T-helper 22 cell (primary cell): Measurements from ENCODE around the gene RBM44.
"Not testable (repeated sequence)": the region's sequence is repeated elsewhere in the genome, so short reads cannot be mapped to it uniquely, and the experiment has no call there.

ENCODE experiments used
- DNase-seq: peaks from one replicate; pipeline ENCODE4 v3.0.0-alpha.2; 2020; ENCODE audit warnings: low read depth

RBM44 gene

DNA sequence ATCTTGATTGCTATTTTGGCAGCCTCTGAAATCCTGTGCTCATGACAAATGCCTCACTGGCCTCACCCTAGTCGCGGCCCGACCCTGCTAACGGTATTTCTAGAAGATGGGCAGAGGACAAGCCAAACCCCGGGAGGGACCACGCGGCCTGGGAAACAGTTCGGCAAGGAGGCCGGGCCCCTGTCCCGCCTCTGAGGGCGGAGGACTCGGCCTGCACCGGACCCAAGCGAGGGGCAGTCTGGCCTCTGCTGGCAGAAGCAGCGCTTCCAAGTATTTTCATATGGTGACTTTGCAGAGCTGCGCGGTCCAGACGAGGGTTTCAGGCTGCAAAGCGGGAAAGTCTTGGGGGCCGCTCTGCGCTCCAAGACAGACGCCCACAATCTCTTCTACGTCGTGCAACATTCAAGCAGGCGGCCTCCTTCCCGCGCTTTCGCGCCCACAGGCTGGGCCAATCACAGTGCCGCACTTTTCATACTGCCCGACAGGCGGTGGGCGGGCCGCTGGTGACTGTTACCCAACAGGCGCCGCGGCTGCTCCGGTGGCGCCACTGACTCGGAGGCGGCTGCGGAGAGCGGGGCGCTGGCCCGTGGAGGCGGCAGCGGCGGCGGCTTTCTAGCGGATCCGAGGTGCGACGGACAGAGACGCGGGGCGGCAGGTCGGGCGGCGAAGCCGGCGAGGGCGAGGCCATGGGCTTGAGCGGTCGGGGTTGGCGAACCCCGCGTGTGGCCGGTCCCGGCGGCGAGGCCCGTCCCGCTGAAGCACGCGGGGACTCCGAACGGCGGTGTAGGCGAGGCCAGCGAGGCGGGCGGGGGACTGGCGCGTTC is at the start of gene RBM44:
Gene RBM44 (plus strand): TSS at position 544 of the 824 bp plus-strand sequence. CDS start 14,831 bp downstream, outside the sequence.
- no peak for DNase-seq

DNA sequence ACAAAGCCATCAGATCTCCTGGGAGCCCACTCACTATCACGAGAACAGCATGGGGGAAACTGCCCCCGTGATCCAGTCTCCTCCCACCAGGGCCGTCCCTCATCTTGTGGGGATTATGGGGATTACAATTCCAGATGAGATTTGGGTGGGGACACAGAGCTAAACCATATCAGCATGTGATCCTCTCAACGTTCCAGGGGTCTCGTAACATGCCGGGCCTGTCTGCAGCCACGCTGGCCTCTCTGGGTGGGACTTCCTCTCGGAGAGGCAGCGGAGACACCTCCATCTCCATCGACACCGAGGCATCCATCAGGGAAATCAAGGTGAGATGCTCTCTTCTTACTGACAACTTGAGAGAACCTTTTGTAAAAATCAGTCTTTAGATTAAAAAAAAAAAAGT is 49.6 kb upstream of the RBM44 start:
- DNase-seq: no peak

DNA sequence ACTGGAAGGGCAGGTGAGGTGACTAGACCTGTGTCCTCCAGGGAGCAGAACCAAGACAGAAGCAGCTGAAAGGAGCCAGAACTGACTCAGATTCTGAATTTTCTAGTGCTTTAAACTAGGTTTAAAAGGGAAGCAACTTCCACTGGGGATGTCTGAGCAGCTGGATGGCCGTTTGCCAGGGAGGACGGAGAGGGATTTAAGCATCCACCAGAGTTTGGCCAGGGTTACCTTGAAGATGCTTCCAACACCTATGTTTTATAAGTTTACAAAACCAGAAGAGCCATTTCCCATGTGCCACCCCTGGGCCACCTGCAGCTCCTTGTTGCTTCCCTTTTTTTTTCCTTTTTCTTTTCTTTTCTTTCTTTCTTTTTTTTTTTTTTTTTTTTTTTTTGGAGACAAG is 48.6 kb upstream of the RBM44 start:
- DNase-seq: no peak

DNA sequence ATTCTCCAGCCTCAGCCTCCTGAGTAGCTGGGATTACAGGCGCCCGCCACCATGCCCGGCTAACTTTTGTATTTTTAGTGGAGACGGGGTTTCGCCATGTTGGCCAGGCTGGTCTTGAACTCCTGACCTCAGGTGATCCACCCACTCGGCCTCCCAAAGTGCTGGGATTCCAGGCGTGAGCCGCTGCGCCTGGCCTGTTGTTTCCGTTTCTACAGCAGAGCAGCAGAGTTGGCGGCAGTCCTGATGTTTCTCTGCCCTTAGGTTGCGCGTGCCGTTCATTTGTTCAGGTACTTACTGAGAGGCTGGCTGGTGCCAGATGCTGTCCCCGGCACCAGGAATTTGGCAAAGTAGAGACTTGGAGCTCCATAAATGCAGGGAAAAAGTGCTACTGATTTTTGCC is 48.1 kb upstream of the RBM44 start:
- DNase-seq: not testable (repeated sequence)

DNA sequence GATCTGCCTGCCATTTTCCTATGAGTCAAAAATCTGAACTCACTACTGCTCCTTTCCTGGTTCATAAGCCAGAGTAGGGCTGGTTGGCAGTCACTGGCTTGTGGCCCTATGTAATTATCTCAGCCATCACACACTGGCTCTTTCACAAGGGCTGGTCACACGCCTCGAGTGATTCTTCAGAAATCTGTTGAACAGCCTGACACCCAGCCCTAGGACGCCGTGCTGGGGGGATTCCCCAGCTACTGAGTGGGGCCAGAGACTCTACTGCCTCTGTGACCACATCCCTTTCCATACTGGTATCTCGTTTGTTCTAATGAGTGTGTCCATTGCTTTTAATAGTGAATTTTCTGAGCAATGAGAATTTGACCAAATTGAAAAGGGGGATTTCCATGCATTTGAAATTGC is 45.8 kb upstream of the RBM44 start:
- no peak for DNase-seq

DNA sequence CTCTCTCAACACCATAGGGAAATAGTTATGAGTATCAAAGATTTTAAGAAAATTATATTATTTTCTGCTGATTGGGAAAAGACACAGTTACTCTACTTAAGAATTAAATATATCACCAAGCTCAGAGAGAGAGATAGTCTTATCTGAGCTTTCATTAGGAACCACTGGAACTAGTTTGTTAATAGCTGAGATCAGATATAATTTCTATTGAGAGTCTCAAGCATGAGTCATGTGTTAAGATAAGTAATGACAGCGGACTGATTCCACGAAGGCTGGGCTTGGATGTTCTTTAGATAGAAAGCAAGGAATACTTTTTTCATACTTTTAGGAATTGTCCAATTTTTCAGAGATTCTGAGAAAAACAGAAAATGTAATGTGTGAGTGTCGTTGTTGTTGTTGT is 44.4 kb upstream of the RBM44 start:
- DNase-seq: no peak

DNA sequence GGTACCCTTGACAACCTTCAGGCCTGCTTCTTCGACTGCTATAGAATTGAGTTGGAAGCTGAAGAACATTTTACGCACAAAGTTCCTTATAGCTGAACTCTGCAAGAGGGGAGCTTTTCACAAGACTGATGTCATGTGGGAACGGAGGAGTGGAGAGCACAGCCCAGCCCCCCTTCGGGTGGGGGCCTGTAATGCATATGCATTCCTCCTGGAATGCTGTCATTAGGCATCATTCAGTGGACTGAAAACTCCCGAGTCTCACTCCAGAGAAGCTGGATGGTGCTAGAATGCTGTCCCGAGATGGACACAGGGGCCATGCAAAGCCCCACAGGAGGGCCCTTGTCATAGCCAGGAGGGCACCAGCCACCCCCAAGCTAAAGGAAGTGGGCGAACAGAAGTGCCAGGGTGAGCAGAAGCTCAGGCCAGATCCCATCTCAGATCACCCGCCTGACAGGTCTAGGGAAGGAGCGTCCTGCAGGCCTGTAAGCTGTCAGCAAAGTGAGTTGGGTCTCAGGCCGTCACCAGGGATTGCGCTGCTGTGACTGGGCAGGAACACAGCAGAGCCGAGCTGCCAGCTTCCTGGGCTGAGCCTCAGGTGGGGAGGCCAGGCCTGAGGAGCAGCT is 43.8 kb upstream of the RBM44 start:
- no peak for DNase-seq

DNA sequence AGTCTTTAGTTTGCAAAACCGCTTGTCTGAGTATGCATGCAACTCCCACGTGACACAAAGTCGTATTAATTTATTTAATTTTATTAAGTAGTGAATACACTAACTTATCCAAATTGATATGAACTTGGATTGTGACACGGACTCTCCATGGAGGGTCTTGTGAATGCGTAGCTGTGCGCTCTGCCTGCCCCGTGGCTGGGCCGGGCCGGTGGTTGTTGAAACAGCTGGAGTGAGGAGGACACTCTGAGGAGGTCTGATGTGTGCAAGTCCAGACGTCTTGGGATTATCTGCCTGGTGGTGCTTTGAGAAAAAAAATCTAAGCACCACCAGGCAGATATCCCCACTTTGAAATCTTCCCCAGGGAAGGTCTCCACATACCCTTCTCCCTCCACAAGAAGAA is 41.0 kb upstream of the RBM44 start:
- no peak for DNase-seq

DNA sequence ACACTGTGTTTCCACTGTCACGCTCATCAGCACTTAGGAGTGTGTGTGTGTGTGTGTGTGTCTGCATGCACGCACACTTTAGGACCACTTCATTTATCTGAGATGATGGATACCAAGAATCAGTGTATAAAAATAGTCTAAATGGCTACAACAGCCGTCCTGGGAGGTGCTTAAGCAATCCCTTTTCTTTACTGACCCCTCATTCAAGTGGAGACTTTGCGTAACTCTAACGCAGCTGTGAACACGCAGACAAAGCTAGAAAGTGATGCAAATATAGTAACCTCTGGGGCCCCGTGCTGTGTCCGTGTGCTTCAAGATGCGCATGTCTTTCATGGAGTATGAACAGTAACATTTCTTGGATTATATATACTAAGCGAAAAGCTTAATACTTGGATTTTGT is 40.4 kb upstream of the RBM44 start:
- no peak for DNase-seq

DNA sequence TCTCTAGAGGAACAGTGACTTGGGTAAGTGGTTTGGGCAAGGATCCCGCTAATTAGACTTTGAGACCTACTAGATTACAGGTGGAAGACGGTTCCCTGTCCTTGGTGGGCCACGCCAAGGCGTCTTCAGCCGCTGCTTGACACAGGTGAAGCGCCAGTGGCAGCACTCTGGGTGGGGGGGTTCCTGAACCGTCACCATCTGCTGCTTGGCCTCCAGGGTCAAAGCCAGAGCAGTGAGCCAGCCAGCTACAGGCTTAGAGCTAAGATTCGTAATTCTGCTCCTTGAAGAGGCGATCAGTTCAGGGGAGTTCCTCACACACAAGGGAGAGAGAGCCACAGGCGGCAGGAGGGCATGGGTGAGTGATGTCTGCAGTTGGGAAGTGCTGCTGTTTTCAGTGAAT is 39.4 kb upstream of the RBM44 start:
- no peak for DNase-seq

DNA sequence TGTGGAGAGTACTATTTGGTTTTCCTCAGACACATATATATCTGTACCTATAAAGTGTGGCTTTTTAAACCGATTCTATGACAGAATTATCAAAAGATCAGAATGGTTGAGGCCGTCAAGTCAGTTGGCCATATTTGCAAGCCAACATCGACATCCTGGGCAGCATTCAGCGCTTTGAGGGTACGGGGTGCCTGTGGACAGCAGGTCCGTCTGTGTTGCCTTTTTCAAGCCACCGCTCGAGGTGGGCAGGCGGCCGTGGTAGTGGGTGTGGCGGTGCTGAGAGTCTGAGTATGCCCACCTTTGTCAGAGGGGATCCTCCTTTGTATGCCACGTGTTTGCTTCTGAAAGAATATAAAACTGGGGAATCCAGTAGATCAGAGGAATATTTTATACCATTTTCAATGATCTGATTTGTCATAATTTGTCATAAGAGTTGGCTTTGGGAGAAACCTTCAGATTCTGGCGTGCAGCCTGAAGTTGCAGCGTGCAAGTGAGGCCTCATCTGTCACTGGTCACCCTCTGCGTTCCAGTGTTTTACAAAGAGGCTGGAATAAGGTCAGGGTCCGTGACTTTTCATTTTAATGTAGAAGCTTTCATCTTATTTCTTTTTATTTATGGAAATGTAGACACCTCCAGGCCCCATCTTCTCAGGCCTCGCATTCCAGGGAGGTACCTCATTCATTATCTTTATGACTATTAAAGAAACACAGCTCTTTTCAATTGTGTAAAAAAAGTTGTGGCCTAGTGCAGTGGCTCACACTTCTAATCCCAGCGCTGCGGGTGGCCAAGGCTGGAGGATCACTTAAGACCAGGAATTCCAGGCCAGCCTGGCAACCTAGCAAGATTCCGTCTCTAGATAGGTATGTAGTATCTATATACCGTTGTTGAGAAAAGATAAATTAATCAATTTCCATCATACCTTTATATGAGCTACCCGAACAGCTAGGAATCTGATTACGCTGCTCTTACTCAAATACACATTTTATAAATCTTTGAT is 37.8 kb upstream of the RBM44 start:
- no peak for DNase-seq

- DNase-seq: not testable (repeated sequence)
Observed at GRCh38 chr2:237762291-237763182, 36.0 kb upstream of the RBM44 start.

GRCh38 chr2:237763812-237764211 is 34.8 kb upstream of the RBM44 start:
- DNase-seq: no peak

- not testable (repeated sequence) for DNase-seq
Observed at GRCh38 chr2:237765122-237765521, 33.5 kb upstream of the RBM44 start.

DNA sequence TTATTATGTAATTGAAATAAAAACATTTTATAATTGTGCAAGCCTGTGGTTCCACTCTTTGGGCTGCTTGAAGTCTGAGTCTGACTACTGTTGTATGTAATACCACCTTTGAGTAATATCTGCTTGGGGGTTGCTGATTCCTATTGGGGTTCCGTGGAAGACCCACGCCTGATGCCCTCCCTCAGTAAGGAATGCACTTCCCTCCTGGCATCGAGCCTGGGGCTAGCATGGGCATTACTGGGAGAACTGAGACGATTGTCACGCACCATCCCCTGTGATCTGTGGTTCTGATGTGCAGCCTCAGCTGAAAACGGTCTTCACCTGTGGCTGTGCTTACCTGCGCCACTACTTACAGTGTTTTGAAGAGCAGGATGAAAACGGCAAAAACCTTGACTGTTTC is 32.7 kb upstream of the RBM44 start:
- DNase-seq: no peak

- no peak for DNase-seq
Observed at GRCh38 chr2:237766340-237766739, 32.2 kb upstream of the RBM44 start.

GRCh38 chr2:237772513-237772912 is 26.1 kb upstream of the RBM44 start:
- DNase-seq: no peak

GRCh38 chr2:237773826-237774225 is 24.8 kb upstream of the RBM44 start:
- no peak for DNase-seq

DNA sequence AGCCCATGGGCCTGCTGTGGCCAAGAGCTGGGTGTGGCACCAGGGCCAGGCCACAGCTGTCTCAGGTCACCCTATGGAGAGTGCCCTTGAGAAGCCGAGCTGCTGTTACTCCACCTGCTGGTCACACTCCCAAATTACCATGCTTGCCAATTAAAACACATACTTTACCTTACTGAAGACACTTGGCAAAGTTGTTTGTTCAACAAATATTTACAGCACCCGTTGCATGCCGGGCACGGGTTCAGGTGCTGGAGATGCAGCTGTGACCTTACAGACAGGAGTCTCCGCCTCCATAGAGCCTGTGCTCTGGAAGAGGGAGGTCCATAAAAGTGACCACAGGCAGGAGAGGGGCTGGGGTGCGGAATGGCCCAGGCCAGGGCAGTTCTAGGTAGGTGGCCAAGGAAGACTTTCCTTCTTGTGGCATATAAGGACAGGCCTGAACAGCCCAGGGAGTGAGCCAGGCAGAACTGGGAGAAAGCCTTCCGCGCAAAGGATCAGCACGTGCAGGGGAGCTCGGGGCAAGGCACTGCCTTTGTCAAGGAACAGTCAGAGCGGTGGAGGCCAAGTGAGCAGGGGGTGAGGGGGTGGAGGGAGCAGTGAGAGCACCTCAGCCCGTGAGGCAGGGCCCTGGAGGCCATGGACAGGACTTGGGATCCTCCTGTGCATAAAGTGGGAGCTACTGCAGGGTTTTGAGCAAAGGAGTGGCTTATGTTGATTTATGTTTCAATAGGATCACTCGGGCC is 23.6 kb upstream of the RBM44 start:
- DNase-seq: no peak

- DNase-seq: no peak
Observed at GRCh38 chr2:237779521-237779920, 19.1 kb upstream of the RBM44 start.

GRCh38 chr2:237782181-237782580 is 16.4 kb upstream of the RBM44 start:
- DNase-seq: no peak
